HG02798 (cell line): ENCODE data around the gene TBL1XR1.
A peak's percentile ranks its signal among the peaks of the same experiment; 100 is the strongest.

Source experiments
- ATAC-seq: cut with Tn5 transposase; IDR thresholded peaks from one replicate; pipeline ENCODE4 v1.9.1; 2021; ENCODE audit warnings: mild to moderate bottlenecking; ENCODE audit not compliant: unreplicated experiment, poor library complexity

Gene TBL1XR1

DNA sequence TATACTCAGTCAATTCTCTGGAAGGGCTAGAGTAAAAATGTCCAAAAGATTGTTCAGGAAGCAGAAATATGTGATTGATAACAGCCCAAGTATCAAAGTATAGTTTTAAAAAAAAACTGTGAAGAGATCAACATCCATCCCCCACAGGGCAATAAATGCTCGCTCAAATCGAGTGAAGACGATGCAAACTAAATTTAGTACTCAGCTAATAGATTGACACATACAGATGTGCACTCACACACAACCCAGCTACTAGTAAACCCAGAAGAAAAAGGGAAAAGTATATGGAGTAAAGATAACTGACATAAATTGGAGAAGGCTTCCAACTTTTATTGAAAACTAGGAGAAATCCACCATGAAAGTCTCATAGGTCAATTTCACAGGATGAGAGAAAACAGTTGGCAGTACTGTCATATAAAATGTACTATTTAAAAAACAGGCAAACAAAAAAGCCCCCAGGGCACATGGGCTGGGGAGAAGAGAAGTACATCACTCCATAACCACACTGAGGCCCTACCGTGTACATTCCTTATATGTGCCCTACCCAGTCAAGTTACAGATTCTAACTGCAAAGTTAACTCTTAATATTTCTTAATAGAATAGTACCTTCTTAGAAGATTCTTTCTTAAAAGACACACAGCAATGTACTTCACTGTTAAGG, 125.7 kb downstream of the TBL1XR1 start:
- ATAC-seq = no peak

DNA sequence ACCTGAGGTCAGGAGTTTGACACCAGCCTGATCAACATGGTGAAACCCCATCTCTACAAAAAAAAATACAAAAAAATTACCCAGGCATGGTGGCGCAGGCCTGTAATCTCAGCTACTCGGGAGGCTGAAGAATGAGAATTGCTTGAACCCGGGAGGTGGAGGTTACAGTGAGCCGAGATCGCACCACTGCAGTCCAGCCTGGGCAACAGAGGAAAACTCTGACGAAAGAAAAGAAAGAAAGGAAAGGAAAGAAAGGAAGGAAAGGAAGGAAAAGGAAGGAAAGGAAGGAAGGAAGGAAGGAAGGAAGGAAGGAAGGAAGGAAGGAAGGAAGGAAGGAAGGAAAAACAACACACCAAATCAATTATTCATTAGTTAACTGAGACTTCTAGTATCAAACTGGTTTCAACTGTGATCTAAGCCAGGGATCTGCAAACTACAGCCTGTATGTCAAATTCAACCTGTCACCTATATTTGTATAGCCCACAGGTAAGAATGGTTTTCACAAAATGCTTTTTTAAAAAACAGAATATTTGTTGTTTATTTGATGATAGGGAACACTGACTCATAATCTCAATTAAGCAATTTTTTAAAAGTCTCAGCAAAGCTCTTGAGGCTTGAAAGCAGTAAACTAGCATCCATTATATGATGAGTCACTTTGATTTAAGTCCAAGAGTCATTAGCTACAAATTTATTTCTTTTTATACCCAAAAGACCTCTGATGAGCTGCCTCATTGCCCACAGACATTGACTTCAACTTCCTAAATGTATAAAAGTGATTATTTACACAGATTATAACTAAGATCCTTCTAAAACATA, 127.6 kb downstream of the TBL1XR1 start:
- ATAC-seq = no peak

GRCh38 chr3:177068967-177069366, 128.3 kb downstream of the TBL1XR1 start:
- ATAC-seq = no peak

GRCh38 chr3:177066068-177066467, 131.2 kb downstream of the TBL1XR1 start:
- no peak for ATAC-seq

GRCh38 chr3:177065285-177066033, 131.8 kb downstream of the TBL1XR1 start:
- ATAC-seq = no peak

DNA sequence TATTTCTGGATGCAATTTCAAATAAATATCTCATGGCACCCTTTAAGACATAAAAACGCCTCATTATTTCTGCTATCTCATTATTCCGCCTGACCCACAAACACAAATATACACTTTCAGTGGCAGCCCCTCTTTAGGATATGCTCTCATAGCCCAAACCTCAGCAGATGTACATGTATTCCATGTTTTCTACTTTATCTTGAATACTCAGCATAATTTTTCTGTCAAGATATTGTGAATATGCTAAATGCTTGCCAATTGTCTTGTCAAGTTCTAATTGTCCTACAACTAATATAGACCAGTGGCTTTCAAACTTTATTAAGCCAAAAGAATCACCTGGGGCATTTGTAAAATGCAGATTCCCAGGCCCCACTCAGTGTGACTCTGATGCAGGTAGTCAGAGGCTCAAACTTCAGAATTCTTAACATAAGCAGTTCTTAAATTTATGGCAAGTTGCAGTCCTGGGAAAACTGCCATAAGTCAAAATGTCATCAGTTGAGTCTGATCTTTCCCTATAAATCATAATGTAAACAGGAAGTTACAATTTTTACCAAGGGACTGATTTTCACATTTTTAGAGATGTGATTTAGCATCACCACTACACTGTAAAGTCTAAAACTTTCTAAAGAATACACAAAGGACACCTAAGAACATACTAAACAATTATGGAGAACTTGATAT, 135.1 kb downstream of the TBL1XR1 start:
- no peak for ATAC-seq

DNA sequence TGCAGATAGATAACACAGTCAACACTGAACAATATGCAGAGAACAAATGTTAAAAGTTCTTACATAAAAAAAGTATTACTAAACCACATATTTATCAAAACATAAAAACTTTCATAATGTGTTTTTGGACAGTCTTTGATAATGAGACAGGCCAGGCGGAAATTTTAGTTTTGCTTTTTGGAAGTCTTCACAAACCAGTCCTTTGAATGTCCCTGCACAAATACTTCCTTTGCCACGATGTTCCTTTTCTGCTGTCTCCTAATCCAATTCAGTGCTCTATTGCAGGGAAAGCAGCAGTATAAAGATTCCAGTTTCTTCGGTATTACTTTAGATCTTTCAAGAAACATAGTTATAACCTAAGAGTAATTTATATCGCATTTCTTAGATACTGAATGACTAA, 135.9 kb downstream of the TBL1XR1 start:
- no peak for ATAC-seq

- ATAC-seq = no peak
Measured at GRCh38 chr3:177060492-177060891, 136.8 kb downstream of the TBL1XR1 start.

DNA sequence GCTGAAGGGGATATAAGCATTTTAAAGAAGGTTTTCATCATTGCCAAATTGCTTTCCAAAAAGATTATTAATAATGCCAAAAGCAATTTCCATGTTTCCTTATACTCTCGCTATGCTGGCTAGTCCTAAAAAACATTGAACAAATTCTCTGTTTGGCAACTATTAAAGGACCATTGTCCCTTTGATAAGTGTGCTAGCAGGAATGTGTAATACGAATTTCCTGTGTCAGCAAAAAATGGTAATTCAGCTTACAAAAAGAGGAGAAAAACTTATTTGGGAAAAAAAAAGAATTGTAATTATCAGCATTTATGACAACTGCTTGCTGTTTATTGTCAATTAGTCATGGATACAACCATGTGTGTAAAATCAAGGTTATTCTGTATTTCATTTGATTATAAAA, 138.6 kb downstream of the TBL1XR1 start:
- no peak for ATAC-seq

DNA sequence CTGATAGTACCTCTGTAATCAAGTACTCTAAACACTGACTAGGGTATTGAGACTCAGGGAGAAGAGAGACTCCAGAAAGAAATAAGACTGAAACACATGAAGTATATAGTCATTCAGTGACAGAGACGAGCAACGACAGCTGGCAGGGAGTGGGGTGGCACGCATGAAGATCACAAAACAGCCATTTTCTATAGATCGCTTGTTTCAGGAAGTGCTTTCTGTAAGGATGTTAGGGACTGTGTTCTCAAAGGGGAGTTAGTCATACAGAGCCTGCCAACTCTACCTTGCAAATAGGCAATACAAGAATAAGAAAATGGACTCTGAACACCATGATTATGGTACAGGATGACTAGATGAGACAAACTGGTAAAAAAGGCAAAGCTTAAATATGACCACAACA, 139.5 kb downstream of the TBL1XR1 start:
- peak; percentile 90 for ATAC-seq

DNA sequence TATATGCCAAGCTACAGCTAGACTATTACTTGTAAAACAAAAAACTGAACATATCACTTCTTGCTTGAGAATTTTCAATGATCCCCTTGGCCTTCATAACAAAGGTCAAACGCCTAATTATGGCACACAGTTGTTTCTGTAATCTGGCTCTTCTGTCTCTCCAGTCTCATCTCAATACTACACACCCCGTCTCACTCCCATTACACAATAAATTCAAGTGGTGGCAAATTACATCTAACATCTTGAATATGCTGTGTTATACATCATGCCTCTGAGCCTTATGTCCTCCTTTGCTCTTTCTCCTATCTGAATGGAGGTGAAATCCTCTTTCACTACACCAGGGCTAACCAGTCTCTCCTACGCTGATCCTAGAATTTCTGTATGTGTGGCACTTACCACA, 140.4 kb downstream of the TBL1XR1 start:
- no peak for ATAC-seq

GRCh38 chr3:177055605-177056571, 141.4 kb downstream of the TBL1XR1 start:
- ATAC-seq = no peak

DNA sequence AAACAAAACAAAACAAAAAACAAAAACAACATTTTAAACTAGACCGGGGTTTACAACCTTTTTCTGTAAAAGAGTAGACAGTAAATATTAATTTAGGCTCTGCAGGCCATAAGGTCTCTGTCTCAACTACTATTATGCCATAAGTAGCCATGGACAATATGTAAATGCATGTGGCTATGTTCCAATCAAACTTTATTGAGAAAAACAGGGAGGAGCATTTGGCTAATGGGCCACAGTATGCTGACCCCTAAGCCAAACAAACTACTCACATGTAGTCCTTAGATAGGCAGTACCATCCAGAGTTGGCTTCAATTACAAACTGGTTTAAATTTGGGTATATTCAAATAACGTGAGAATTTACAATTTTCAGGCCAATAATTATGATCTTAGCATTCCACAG, 144.2 kb downstream of the TBL1XR1 start:
- no peak for ATAC-seq

DNA sequence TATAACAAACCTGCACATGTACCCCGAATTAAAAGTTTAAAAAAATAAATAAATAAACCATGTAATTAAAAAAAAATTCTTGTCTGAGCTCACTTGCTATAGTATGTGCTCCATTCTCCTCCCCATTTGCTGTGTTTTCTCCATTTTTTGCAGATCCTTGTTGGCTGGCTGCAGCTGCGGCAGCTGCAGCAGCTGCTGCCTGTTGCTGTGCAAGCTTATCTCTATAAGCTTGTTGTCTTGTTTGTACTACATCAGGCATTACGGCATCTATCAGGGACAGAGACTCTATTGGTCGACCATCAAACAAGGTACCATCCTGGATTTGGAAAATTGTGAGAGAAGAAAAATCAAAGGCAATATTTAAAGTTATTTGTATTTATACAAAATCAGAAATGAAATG, 145.9 kb downstream of the TBL1XR1 start:
- ATAC-seq = no peak

- peak; percentile 65 for ATAC-seq
Measured at GRCh38 chr3:177050501-177051237, 146.6 kb downstream of the TBL1XR1 start.

DNA sequence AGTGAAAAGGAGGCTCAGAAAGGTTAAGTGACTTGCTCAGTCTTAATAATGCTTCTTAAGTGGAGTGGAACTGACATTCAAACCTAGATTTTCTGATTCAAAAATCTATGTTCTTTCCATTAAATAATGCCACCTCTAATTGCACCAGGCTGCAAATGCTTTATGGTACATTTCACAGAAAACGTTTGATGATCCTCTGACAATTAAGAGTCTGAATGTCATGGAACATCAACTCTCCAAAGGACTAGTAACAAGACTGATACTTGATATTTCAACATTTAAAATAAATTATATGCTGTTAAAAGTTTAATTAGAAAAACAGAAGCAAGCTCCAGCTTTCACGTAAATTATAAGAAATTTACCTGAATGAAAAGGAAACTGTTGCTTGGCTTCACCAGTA, 151.5 kb downstream of the TBL1XR1 start:
- no peak for ATAC-seq

DNA sequence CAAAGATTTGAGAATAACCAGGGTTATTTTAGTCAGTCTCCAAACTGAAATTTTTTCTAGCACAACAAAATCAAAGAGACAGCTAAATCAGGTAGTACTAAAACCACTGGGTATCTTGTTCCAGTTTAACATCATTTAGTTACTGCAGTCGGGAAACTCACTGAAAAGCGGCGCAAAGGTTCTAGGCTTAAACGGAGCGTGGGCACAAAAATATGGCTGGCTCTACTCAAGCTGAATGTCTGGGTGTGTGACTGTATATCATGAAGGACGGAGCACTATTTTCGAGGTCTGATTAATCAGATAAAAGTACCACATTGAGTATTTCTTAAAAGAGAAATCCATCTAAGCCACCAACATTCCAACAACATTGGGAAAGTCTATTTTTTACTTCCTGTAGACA, 152.1 kb downstream of the TBL1XR1 start:
- no peak for ATAC-seq

DNA sequence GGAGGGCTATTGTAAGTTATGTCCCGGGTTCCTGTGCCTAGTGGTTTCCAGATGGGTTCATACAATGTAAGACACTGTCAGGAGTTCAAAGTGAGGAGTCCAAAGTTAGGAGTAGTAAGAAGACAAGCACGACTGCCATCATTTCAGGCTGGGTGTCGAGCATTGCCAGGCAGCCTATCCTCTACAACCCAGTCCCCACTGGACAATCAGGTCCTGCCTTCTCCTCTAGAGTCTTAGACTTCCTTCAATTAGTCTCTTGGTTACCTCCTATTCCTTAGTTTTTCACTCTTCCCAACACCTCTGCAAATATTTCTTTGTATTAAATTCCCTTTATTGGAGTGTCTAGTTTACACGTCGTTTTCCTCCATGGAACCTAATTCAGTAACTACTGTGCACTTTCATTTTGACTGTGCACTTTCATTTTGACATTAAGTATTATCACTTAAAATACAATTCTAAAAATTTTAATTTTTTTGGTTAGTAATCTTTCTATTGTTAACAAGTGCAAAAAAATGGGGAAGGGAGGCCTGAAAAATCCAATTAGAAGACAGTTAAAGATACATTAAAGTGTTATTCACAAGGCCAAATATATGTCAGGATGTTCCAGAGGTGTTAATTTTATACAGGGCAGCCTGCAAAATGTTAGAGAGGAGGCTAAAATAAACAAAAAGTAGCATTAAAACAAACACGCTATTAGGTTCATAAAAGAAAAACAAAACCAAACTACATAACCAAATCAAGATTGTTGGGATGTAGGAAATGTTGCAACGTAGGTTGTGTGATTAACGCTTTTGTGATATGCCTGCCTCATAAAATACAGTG, 155.3 kb downstream of the TBL1XR1 start:
- ATAC-seq = no peak
